GM12878 (cell line): ENCODE measurements around the gene CNN2.
A peak's percentile ranks its signal among the peaks of the same experiment; 100 is the strongest.

Experiments used
- CTCF ChIP-seq, 3 experiments: IDR thresholded peaks in 2 of 3; conservative IDR thresholded peaks in 1 of 3; 2 replicates each; pipeline ENCODE4 v1.5.1; 2011; ENCODE audit warnings: low read depth in 3 of 3, low read length in 3 of 3, mild to moderate bottlenecking in 3 of 3, control low read depth in 2 of 3, moderate library complexity in 2 of 3, inconsistent platforms in 1 of 3, mixed read lengths in 1 of 3; ENCODE audit not compliant: control insufficient read depth in 2 of 3, insufficient read depth in 1 of 3; ENCODE audit errors: extremely low read depth in 1 of 3
- KDM1A ChIP-seq: fragments of 200-600 bp; sonication (generic); IDR thresholded peaks from 2 replicates; pipeline ENCODE4 v1.6.1; 2016; ENCODE audit warnings: borderline replicate concordance
- NBN ChIP-seq: fragments of 450-650 bp; IDR thresholded peaks from 2 replicates; pipeline ENCODE4 v1.6.1; 2016
- PKNOX1 ChIP-seq: fragments of 450-650 bp; IDR thresholded peaks from 2 replicates; pipeline ENCODE4 v1.6.1; 2016; ENCODE audit warnings: mild to moderate bottlenecking
- POLR2A ChIP-seq: IDR thresholded peaks from 2 replicates; pipeline ENCODE4 v1.6.1; 2011; ENCODE audit warnings: low read depth, mild to moderate bottlenecking, low read length
- REST ChIP-seq: IDR thresholded peaks from 2 replicates; pipeline ENCODE4 v1.6.1; 2012; ENCODE audit warnings: mild to moderate bottlenecking, low read depth, low read length
- SUPT20H ChIP-seq: IDR thresholded peaks from 2 replicates; pipeline ENCODE4 v1.6.1; 2011; ENCODE audit warnings: low read depth, mild to moderate bottlenecking, low read length, moderate library complexity, borderline replicate concordance; ENCODE audit not compliant: control insufficient read depth
- TCF12 ChIP-seq: IDR thresholded peaks from 2 replicates; pipeline ENCODE4 v1.6.1; 2011; ENCODE audit warnings: low read depth, mild to moderate bottlenecking, low read length
- USF1 ChIP-seq: IDR thresholded peaks from 2 replicates; pipeline ENCODE4 v1.6.1; 2011; ENCODE audit warnings: borderline replicate concordance, low read depth, mild to moderate bottlenecking, moderate library complexity, mixed read lengths, low read length; ENCODE audit not compliant: insufficient read depth; ENCODE audit errors: extremely low read length

GRCh38 chr19:1067341-1067957 is 41.0 kb downstream of the CNN2 start:
- TF ChIP-seq REST: no peak
- TF ChIP-seq CTCF (IDR thresholded peaks at IDR 0.05 in 2 of 3, conservative IDR thresholded peaks at IDR 0.05 in 1 of 3; ENCODE audit: control insufficient read depth in 2 of 3, extremely low read depth in 1 of 3, insufficient read depth in 1 of 3, low read depth in 3 of 3, low read length in 3 of 3): no peak
- TF ChIP-seq PKNOX1: no peak
- no peak for TF ChIP-seq NBN
- no peak for TF ChIP-seq KDM1A
- TF ChIP-seq POLR2A: no peak; the same call in 1 of the 2 replicates
- TF ChIP-seq USF1: no peak
- peak; percentile 6; the same call in 1 of the 2 replicates for TF ChIP-seq TCF12
- no peak for TF ChIP-seq SUPT20H
